Gastroesophageal sphincter (tissue), 4 donors: ENCODE measurements around the gene TENT5C. TPM values are rescaled to one million over a fixed set of nuclear protein-coding genes. Genes with fewer than 3 reads are reported as not detected.

Experiments used
- ATAC-seq: fragments of 150-250 bp; one replicate; pipeline ENCODE4 v1.9.1; 2016; ENCODE audit warnings: mild to moderate bottlenecking, moderate library complexity
- H3K27ac ChIP-seq, 4 donors: fragments of 200-600 bp; sonication (generic) in 3 of 4; 1 replicate in 3 of 4; 2 replicates in 1 of 4; pipeline ENCODE4 v1.5.1; 2016 to 2019
- H3K27me3 ChIP-seq: fragments of 200-600 bp; sonication (generic); one replicate; pipeline ENCODE4 v1.5.1; 2019
- H3K36me3 ChIP-seq, 2 donors: fragments of 200-600 bp; sonication (generic); one replicate each; pipeline ENCODE4 v1.5.1; 2019; ENCODE audit warnings: control low read depth in 1 of 2
- H3K4me1 ChIP-seq, 3 donors: fragments of 200-600 bp; sonication (generic); 1 replicate in 2 of 3; 2 replicates in 1 of 3; pipeline ENCODE4 v1.5.1; 2016 to 2019; ENCODE audit warnings: control low read depth in 2 of 3
- H3K4me3 ChIP-seq, 2 donors: fragments of 200-600 bp; sonication (generic); one replicate each; pipeline ENCODE4 v1.5.1; 2019; ENCODE audit warnings: mild to moderate bottlenecking in 1 of 2, moderate library complexity in 1 of 2
- H3K9me3 ChIP-seq, 3 donors: fragments of 200-600 bp; sonication (generic); one replicate each; pipeline ENCODE4 v1.5.1; 2017 to 2019; ENCODE audit warnings: control low read depth in 2 of 3
- CTCF ChIP-seq, 4 experiments: fragments of 200-600 bp in 2 of 4; fragments of 450-650 bp in 2 of 4; sonication (generic) in 1 of 4; IDR thresholded peaks; one replicate each; pipeline ENCODE4 v1.5.1; 2017 to 2019; ENCODE audit warnings: antibody characterized with exemption in 4 of 4, mild to moderate bottlenecking in 2 of 4, moderate library complexity in 2 of 4
- EP300 ChIP-seq: sonication (generic); formaldehyde crosslinking; IDR thresholded peaks from one replicate; pipeline ENCODE4 v1.6.1; 2017; ENCODE audit warnings: antibody characterized with exemption, mild to moderate bottlenecking
- POLR2A ChIP-seq, 2 donors: fragments of 450-650 bp; IDR thresholded peaks; one replicate each; pipeline ENCODE4 v1.6.1; 2017; ENCODE audit warnings: antibody characterized with exemption in 2 of 2, mild to moderate bottlenecking in 2 of 2, moderate library complexity in 1 of 2
- POLR2AphosphoS5 ChIP-seq: sonication (generic); formaldehyde crosslinking; IDR thresholded peaks from one replicate; pipeline ENCODE4 v1.6.1; 2017; ENCODE audit warnings: antibody characterized with exemption
- WGBS, 2 donors: methylation state at CpG; one replicate each; pipeline ENCODE4 v1.1.5; 2018; ENCODE audit warnings: low coverage in 1 of 2; 5-methylcytosine and 5-hydroxymethylcytosine counted together
- total RNA-seq, 4 donors: library from RNA; depleted of rRNA; stranded (reverse); fragments of >200 nt; gene quantifications; one replicate each; pipeline ENCODE4 v1.1.0, GENCODE V29; 2016

The TENT5C gene
- total RNA-seq, 4 donors from 2014 or later = 1.5 to 6.1 (median 3.2) TPM

- no peak overlapping the region for H3K4me3 ChIP-seq
- H3K36me3 ChIP-seq = no peaks in the 10 kb centered on the region
- H3K27ac ChIP-seq = no peak overlapping the region
- H3K4me1 ChIP-seq = no peaks in the 10 kb centered on the region
- H3K27me3 ChIP-seq = no peaks in the 10 kb centered on the region
- no CpG with 5 or more reads among the region's 1 CpG for WGBS, 2 donors
- no peak for ATAC-seq
- no peak for TF ChIP-seq POLR2A (IDR thresholded peaks at IDR 0.05)
- no peak for TF ChIP-seq CTCF (IDR thresholded peaks at IDR 0.05)
- no peak for TF ChIP-seq POLR2AphosphoS5
- TF ChIP-seq EP300 = no peak
- no peaks in the 10 kb centered on the region for H3K9me3 ChIP-seq
Measured at GRCh38 chr1:117662667-117663066, 56.8 kb downstream of the TENT5C start.

- Histone ChIP-seq H3K27ac (no peak overlapping the region), H3K4me3 (no peak overlapping the region), H3K36me3 (no peaks in the 10 kb centered on the region), H3K27me3 (no peaks in the 10 kb centered on the region), H3K9me3 (no peaks in the 10 kb centered on the region), H3K4me1 (no peaks in the 10 kb centered on the region)
- no peak for ATAC-seq
- 87 to 88% methylated on average over 4 to 6 of the region's 7 CpGs for WGBS, 2 donors
- TF ChIP-seq POLR2AphosphoS5 (no peak), CTCF (IDR thresholded peaks at IDR 0.05) (no peak), EP300 (no peak), POLR2A (IDR thresholded peaks at IDR 0.05) (no peak)
Measured at GRCh38 chr1:117663156-117663902, 57.5 kb downstream of the TENT5C start.

- ATAC-seq = no peak
- TF ChIP-seq POLR2A (IDR thresholded peaks at IDR 0.05) (no peak), EP300 (no peak), CTCF (IDR thresholded peaks at IDR 0.05) (no peak), POLR2AphosphoS5 (no peak)
- Histone ChIP-seq H3K4me1 (no peaks in the 10 kb centered on the region), H3K27ac (no peak overlapping the region), H3K4me3 (no peak overlapping the region), H3K9me3 (no peaks in the 10 kb centered on the region), H3K36me3 (no peaks in the 10 kb centered on the region), H3K27me3 (no peaks in the 10 kb centered on the region)
- WGBS, 2 donors = 79 to 82% methylated on average over 5 to 6 of the region's 6 CpGs
Measured at GRCh38 chr1:117664314-117664713, 58.5 kb downstream of the TENT5C start.

- no peak for ATAC-seq
- H3K4me3 ChIP-seq = no peak overlapping the region
- H3K27ac ChIP-seq = no peak overlapping the region
- no peaks in the 10 kb centered on the region for H3K4me1 ChIP-seq
- H3K36me3 ChIP-seq = no peaks in the 10 kb centered on the region
- TF ChIP-seq CTCF (IDR thresholded peaks at IDR 0.05) = no peak
- no peak for TF ChIP-seq POLR2A (IDR thresholded peaks at IDR 0.05)
- no peak for TF ChIP-seq POLR2AphosphoS5
- TF ChIP-seq EP300 = no peak
- H3K9me3 ChIP-seq = no peaks in the 10 kb centered on the region
- 48 to 86% methylated on average over 2 to 5 of the region's 5 CpGs for whole genome bisulfite sequencing, 2 donors
- H3K27me3 ChIP-seq = no peaks in the 10 kb centered on the region
Measured at GRCh38 chr1:117665556-117666270, 59.9 kb downstream of the TENT5C start.
